ENCODE results near the gene LRIG2.
"Not testable (repeated sequence)": the region's sequence is repeated elsewhere in the genome, so short reads cannot be mapped to it uniquely, and the experiment has no call there.

GRCh38 chr1:113150494-113150893, 77.5 kb downstream of the LRIG2 start:
- TF ChIP-seq, protein P1, sequence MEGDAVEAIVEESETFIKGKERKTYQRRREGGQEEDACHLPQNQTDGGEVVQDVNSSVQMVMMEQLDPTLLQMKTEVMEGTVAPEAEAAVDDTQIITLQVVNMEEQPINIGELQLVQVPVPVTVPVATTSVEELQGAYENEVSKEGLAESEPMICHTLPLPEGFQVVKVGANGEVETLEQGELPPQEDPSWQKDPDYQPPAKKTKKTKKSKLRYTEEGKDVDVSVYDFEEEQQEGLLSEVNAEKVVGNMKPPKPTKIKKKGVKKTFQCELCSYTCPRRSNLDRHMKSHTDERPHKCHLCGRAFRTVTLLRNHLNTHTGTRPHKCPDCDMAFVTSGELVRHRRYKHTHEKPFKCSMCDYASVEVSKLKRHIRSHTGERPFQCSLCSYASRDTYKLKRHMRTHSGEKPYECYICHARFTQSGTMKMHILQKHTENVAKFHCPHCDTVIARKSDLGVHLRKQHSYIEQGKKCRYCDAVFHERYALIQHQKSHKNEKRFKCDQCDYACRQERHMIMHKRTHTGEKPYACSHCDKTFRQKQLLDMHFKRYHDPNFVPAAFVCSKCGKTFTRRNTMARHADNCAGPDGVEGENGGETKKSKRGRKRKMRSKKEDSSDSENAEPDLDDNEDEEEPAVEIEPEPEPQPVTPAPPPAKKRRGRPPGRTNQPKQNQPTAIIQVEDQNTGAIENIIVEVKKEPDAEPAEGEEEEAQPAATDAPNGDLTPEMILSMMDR (IDR thresholded peaks at IDR 0.05): not testable (repeated sequence)
- TF ChIP-seq RXRA (IDR thresholded peaks at IDR 0.05; ENCODE audit: borderline replicate concordance, low read depth); JUND (IDR thresholded peaks at IDR 0.05); TEAD4 (IDR thresholded peaks at IDR 0.05; ENCODE audit: borderline replicate concordance, insufficient read depth): not testable (repeated sequence)
- TF ChIP-seq, protein P2, sequence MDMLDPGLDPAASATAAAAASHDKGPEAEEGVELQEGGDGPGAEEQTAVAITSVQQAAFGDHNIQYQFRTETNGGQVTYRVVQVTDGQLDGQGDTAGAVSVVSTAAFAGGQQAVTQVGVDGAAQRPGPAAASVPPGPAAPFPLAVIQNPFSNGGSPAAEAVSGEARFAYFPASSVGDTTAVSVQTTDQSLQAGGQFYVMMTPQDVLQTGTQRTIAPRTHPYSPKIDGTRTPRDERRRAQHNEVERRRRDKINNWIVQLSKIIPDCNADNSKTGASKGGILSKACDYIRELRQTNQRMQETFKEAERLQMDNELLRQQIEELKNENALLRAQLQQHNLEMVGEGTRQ (IDR thresholded peaks at IDR 0.05; ENCODE audit: borderline replicate concordance, low read depth, low read length): not testable (repeated sequence)

Data from SK-N-SH (cell line).